Activated T-helper 2 cell treated with anti-CD3 and anti-CD28 coated beads, Interferon-gamma antibody, Interleukin-2, Interleukin-4, amounts not matched to agents 10 μg/mL and 5 μg/mL and 100 μg/mL, durations not matched to agents 14 hours and 24 hours and 36 hours (primary cell): ENCODE data around the gene CST2. TPM values are rescaled to one million over a fixed set of nuclear protein-coding genes. Genes with fewer than 3 reads are reported as not detected.
A peak's percentile ranks its signal among the peaks of the same experiment; 100 is the strongest.
"Not testable (repeated sequence)": the region's sequence is repeated elsewhere in the genome, so short reads cannot be mapped to it uniquely, and the experiment has no call there.

Source experiments
- DNase-seq: peaks from one replicate; pipeline ENCODE4 v3.0.0; 2021; ENCODE audit warnings: low spot score
- H3K27ac Mint-ChIP-seq: one replicate; pipeline ENCODE4 v1.8.0; 2021; ENCODE audit warnings: mixed read lengths
- H3K27me3 Mint-ChIP-seq: one replicate; pipeline ENCODE4 v1.8.0; 2021; ENCODE audit warnings: low read depth, mixed read lengths
- H3K36me3 Mint-ChIP-seq: one replicate; pipeline ENCODE4 v1.8.0; 2021; ENCODE audit warnings: low read depth, mixed read lengths
- H3K4me1 Mint-ChIP-seq: one replicate; pipeline ENCODE4 v1.8.0; 2021; ENCODE audit warnings: low read depth, mixed read lengths
- H3K4me3 Mint-ChIP-seq: one replicate; pipeline ENCODE4 v1.8.0; 2021; ENCODE audit warnings: low read depth, mild to moderate bottlenecking, moderate library complexity, mixed read lengths
- H3K9me3 Mint-ChIP-seq: one replicate; pipeline ENCODE4 v1.8.0; 2021; ENCODE audit warnings: mixed read lengths
- intact Hi-C: fragments of 100-400 bp; cut with micrococcal nuclease; formaldehyde crosslinking; loops from one replicate; pipeline ENCODE4 v1.15.1; 2023
- total RNA-seq: library from RNA; stranded (reverse); gene quantifications from 2 replicates; pipeline ENCODE4 v1.2.3, GENCODE V29; 2022

CST2 gene
- total RNA-seq, 1 donor from 2014 or later, result not detected

- Mint-ChIP-seq H3K4me3 (no peak overlapping the region), H3K9me3 (no peaks in the 10 kb centered on the region)
- intact Hi-C loops, result no loop called here
Observed at GRCh38 chr20:23841693-23842092, 15.2 kb upstream of the CST2 start.

GRCh38 chr20:23835716-23836115 lies 9.2 kb upstream of the CST2 start:
- H3K36me3 Mint-ChIP-seq, result no peaks in the 10 kb centered on the region
- no peak for DNase-seq
- H3K27ac Mint-ChIP-seq, result no peak overlapping the region
- no peaks in the 10 kb centered on the region for H3K9me3 Mint-ChIP-seq
- H3K27me3 Mint-ChIP-seq, result peaks cover 3% of the 10 kb centered on the region
- no peak overlapping the region for H3K4me3 Mint-ChIP-seq
- intact Hi-C loops, result no loop called here
- H3K4me1 Mint-ChIP-seq, result no peaks in the 10 kb centered on the region

More at GRCh38 chr20:23841693-23842092, 15.2 kb upstream of the CST2 start:
- H3K36me3 Mint-ChIP-seq, result no peaks in the 10 kb centered on the region
- H3K27me3 Mint-ChIP-seq, result peaks cover 5% of the 10 kb centered on the region
- no peak overlapping the region for H3K27ac Mint-ChIP-seq
- DNase-seq, result no peak
- no peaks in the 10 kb centered on the region for H3K4me1 Mint-ChIP-seq

GRCh38 chr20:23832775-23833513 lies 6.4 kb upstream of the CST2 start:
- Mint-ChIP-seq H3K9me3 (no peaks in the 10 kb centered on the region), H3K4me3 (no peak overlapping the region), H3K4me1 (no peaks in the 10 kb centered on the region), H3K27me3 (no peaks in the 10 kb centered on the region), H3K36me3 (no peaks in the 10 kb centered on the region), H3K27ac (no peak overlapping the region)
- no peak for DNase-seq
- intact Hi-C loops, result no loop called here

GRCh38 chr20:23831961-23832360 lies 5.4 kb upstream of the CST2 start:
- intact Hi-C loops, H3K36me3 Mint-ChIP-seq, H3K4me1 Mint-ChIP-seq, DNase-seq, H3K27me3 Mint-ChIP-seq, H3K9me3 Mint-ChIP-seq, H3K27ac Mint-ChIP-seq, H3K4me3 Mint-ChIP-seq: not testable (repeated sequence)

GRCh38 chr20:23823621-23824324 lies 2.8 kb downstream of the CST2 start:
- Mint-ChIP-seq H3K4me3 (no peak overlapping the region), H3K36me3 (no peaks in the 10 kb centered on the region)
- intact Hi-C loops, result no loop called here

GRCh38 chr20:23823111-23823510 lies 3.4 kb downstream of the CST2 start:
- H3K36me3 Mint-ChIP-seq, result no peaks in the 10 kb centered on the region
- intact Hi-C loops, result no loop called here
- H3K4me1 Mint-ChIP-seq, result no peaks in the 10 kb centered on the region
- no peak overlapping the region for H3K27ac Mint-ChIP-seq
- H3K4me3 Mint-ChIP-seq, result no peak overlapping the region
- no peak for DNase-seq
- no peaks in the 10 kb centered on the region for H3K27me3 Mint-ChIP-seq
- no peaks in the 10 kb centered on the region for H3K9me3 Mint-ChIP-seq

More at GRCh38 chr20:23823621-23824324, 2.8 kb downstream of the CST2 start:
- Mint-ChIP-seq H3K9me3 (no peaks in the 10 kb centered on the region), H3K27ac (no peak overlapping the region), H3K4me1 (no peaks in the 10 kb centered on the region), H3K27me3 (no peaks in the 10 kb centered on the region)
- no peak for DNase-seq

- H3K27ac Mint-ChIP-seq, result no peak overlapping the region
- H3K27me3 Mint-ChIP-seq, result no peaks in the 10 kb centered on the region
- no peak for DNase-seq
- no peaks in the 10 kb centered on the region for H3K9me3 Mint-ChIP-seq
- no peaks in the 10 kb centered on the region for H3K4me1 Mint-ChIP-seq
- no peak overlapping the region for H3K4me3 Mint-ChIP-seq
- no peaks in the 10 kb centered on the region for H3K36me3 Mint-ChIP-seq
- intact Hi-C loops, result no loop called here
Observed at GRCh38 chr20:23820493-23820892, 6.0 kb downstream of the CST2 start.

GRCh38 chr20:23811559-23811958 lies 15.0 kb downstream of the CST2 start:
- H3K27ac Mint-ChIP-seq, H3K4me1 Mint-ChIP-seq, DNase-seq, H3K4me3 Mint-ChIP-seq, H3K9me3 Mint-ChIP-seq, H3K36me3 Mint-ChIP-seq, intact Hi-C loops: not testable (repeated sequence)
- H3K27me3 Mint-ChIP-seq, result peaks cover 13% of the 10 kb centered on the region

GRCh38 chr20:23810349-23810748 lies 16.2 kb downstream of the CST2 start:
- DNase-seq, H3K4me3 Mint-ChIP-seq, intact Hi-C loops, H3K27ac Mint-ChIP-seq, H3K4me1 Mint-ChIP-seq, H3K36me3 Mint-ChIP-seq, H3K9me3 Mint-ChIP-seq: not testable (repeated sequence)
- H3K27me3 Mint-ChIP-seq, result peaks cover 13% of the 10 kb centered on the region

GRCh38 chr20:23800865-23801264 lies 25.7 kb downstream of the CST2 start:
- no peaks in the 10 kb centered on the region for H3K36me3 Mint-ChIP-seq
- intact Hi-C loops, result no loop called here

GRCh38 chr20:23799216-23799847 lies 27.2 kb downstream of the CST2 start:
- H3K9me3 Mint-ChIP-seq, result not testable (repeated sequence)

More at GRCh38 chr20:23800865-23801264, 25.7 kb downstream of the CST2 start:
- Mint-ChIP-seq H3K9me3 (no peaks in the 10 kb centered on the region), H3K4me3 (no peak overlapping the region), H3K4me1 (no peaks in the 10 kb centered on the region), H3K27ac (no peak overlapping the region), H3K27me3 (no peaks in the 10 kb centered on the region)
- no peak for DNase-seq

GRCh38 chr20:23795526-23795925 lies 31.0 kb downstream of the CST2 start:
- intact Hi-C loops, result no loop called here
- no peak overlapping the region for H3K27ac Mint-ChIP-seq
- H3K27me3 Mint-ChIP-seq, result peaks cover 9% of the 10 kb centered on the region

More at GRCh38 chr20:23799216-23799847, 27.2 kb downstream of the CST2 start:
- H3K27ac Mint-ChIP-seq, H3K4me1 Mint-ChIP-seq, H3K36me3 Mint-ChIP-seq, intact Hi-C loops, H3K27me3 Mint-ChIP-seq, H3K4me3 Mint-ChIP-seq: not testable (repeated sequence)
- peak; percentile 16 for DNase-seq

GRCh38 chr20:23794841-23795240 lies 31.7 kb downstream of the CST2 start:
- intact Hi-C loops, result no loop called here
- Mint-ChIP-seq H3K4me1 (no peaks in the 10 kb centered on the region), H3K4me3 (no peak overlapping the region), H3K27me3 (peaks cover 9% of the 10 kb centered on the region), H3K27ac (no peak overlapping the region), H3K9me3 (no peaks in the 10 kb centered on the region), H3K36me3 (no peaks in the 10 kb centered on the region)
- DNase-seq, result no peak

More at GRCh38 chr20:23795526-23795925, 31.0 kb downstream of the CST2 start:
- Mint-ChIP-seq H3K36me3 (no peaks in the 10 kb centered on the region), H3K4me3 (no peak overlapping the region), H3K4me1 (no peaks in the 10 kb centered on the region), H3K9me3 (no peaks in the 10 kb centered on the region)
- DNase-seq, result no peak
